Neural cell (in vitro differentiated cells): ENCODE measurements around the gene CACNA1B. TPM values are rescaled to one million over a fixed set of nuclear protein-coding genes. Genes with fewer than 3 reads are reported as not detected.

Source experiments
- H2AFZ ChIP-seq: fragments of 200-600, 300-800 bp; sonication (generic), shearing (Covaris generic); 2 replicates; pipeline ENCODE4 v1.6.0; 2014; ENCODE audit warnings: low read depth, mild to moderate bottlenecking, antibody characterized with exemption, low read length, moderate library complexity
- H3F3A ChIP-seq: fragments of 200-600 bp; shearing (Covaris generic); 2 replicates; pipeline ENCODE4 v1.6.1; 2016; ENCODE audit warnings: mild to moderate bottlenecking, moderate library complexity, mixed read lengths, antibody characterized with exemption, low read length; ENCODE audit not compliant: insufficient read depth, poor library complexity, severe bottlenecking
- H3K27ac ChIP-seq: fragments of 200-600, 300-800 bp; sonication (generic), shearing (Covaris generic); 2 replicates; pipeline ENCODE4 v1.5.1; 2014; ENCODE audit warnings: mild to moderate bottlenecking, low read length, moderate library complexity
- H3K27me3 ChIP-seq: fragments of 300-800, 200-600 bp; sonication (generic), shearing (Covaris generic); 2 replicates; pipeline ENCODE4 v1.6.0; 2014; ENCODE audit warnings: mild to moderate bottlenecking, low read depth, low read length, moderate library complexity; ENCODE audit not compliant: insufficient read depth
- H3K36me3 ChIP-seq: fragments of 300-800, 200-600 bp; sonication (generic), shearing (Covaris generic); 2 replicates; pipeline ENCODE4 v1.5.1; 2014; ENCODE audit warnings: mild to moderate bottlenecking, antibody characterized with exemption, low read length, moderate library complexity; ENCODE audit not compliant: insufficient read depth
- H3K4me2 ChIP-seq: fragments of 300-800, 200-600 bp; sonication (generic), shearing (Covaris generic); 2 replicates; pipeline ENCODE4 v1.6.0; 2014; ENCODE audit warnings: mild to moderate bottlenecking, low read length
- H3K4me3 ChIP-seq: fragments of 300-800, 200-600 bp; sonication (generic), shearing (Covaris generic); 2 replicates; pipeline ENCODE4 v1.5.1; 2014; ENCODE audit warnings: mild to moderate bottlenecking, low read length, moderate library complexity
- H3K79me2 ChIP-seq: fragments of 200-600 bp; shearing (Covaris generic); replicated peaks from 2 replicates; pipeline ENCODE4 v1.6.0; 2014; ENCODE audit warnings: mild to moderate bottlenecking, low read length, moderate library complexity; ENCODE audit not compliant: insufficient read depth
- H3K9ac ChIP-seq: fragments of 300-800, 200-600 bp; sonication (generic), shearing (Covaris generic); 2 replicates; pipeline ENCODE4 v1.6.1; 2016; ENCODE audit warnings: mild to moderate bottlenecking, low read length, mixed read lengths
- H3K9me2 ChIP-seq: fragments of 200-600 bp; shearing (Covaris generic); 2 replicates; pipeline ENCODE4 v1.6.1; 2016; ENCODE audit warnings: mild to moderate bottlenecking, low read length, mixed read lengths; ENCODE audit not compliant: insufficient read depth
- H3K9me3 ChIP-seq: fragments of 200-600, 300-800 bp; sonication (generic), shearing (Covaris generic); 2 replicates; pipeline ENCODE4 v1.6.1; 2016; ENCODE audit warnings: mild to moderate bottlenecking, mixed run types, low read length, moderate library complexity, mixed read lengths
- H4K20me1 ChIP-seq: fragments of 200-600 bp; shearing (Covaris generic); 2 replicates; pipeline ENCODE4 v1.6.1; 2016; ENCODE audit warnings: mild to moderate bottlenecking, mixed run types; ENCODE audit not compliant: insufficient read depth
- EP300 ChIP-seq: fragments of 450-650 bp; conservative IDR thresholded peaks from 2 replicates; pipeline ENCODE4 v1.6.1; 2014; ENCODE audit warnings: antibody characterized with exemption, mild to moderate bottlenecking, moderate library complexity; ENCODE audit not compliant: poor library complexity, severe bottlenecking
- EZH2 ChIP-seq: fragments of 200-600, 300-800 bp; shearing (Covaris generic), sonication (generic); IDR thresholded peaks from 2 replicates; pipeline ENCODE4 v1.6.1; 2014; ENCODE audit warnings: antibody characterized with exemption, low read length, borderline replicate concordance, mild to moderate bottlenecking; ENCODE audit not compliant: insufficient read depth, poor library complexity, severe bottlenecking
- MXI1 ChIP-seq: fragments of 450-650 bp; conservative IDR thresholded peaks from 2 replicates; pipeline ENCODE4 v1.6.1; 2014; ENCODE audit warnings: antibody characterized with exemption, mild to moderate bottlenecking; ENCODE audit not compliant: poor library complexity, severe bottlenecking
- POLR2AphosphoS5 ChIP-seq: IDR thresholded peaks from 2 replicates; pipeline ENCODE4 v1.6.1; 2012
- RAD21 ChIP-seq: fragments of 450-650 bp; conservative IDR thresholded peaks from 2 replicates; pipeline ENCODE4 v1.6.1; 2014; ENCODE audit warnings: antibody characterized with exemption, mild to moderate bottlenecking, moderate library complexity
- SMC3 ChIP-seq: fragments of 450-650 bp; conservative IDR thresholded peaks from 2 replicates; pipeline ENCODE4 v1.6.1; 2014; ENCODE audit warnings: antibody characterized with exemption, mild to moderate bottlenecking, moderate library complexity; ENCODE audit not compliant: poor library complexity
- TAF1 ChIP-seq: IDR thresholded peaks from 2 replicates; pipeline ENCODE4 v1.6.1; 2012; ENCODE audit warnings: low read depth
- polyA plus RNA-seq: library from polyadenylated mRNA; depleted of rRNA; stranded (reverse); fragments of >200 nt; gene quantifications from 2 replicates; pipeline ENCODE4 v1.2.3, GENCODE V29; 2014
- TF ChIP-seq, protein P1 (sequence below): fragments of 450-650 bp; IDR thresholded peaks from 2 replicates; pipeline ENCODE4 v1.5.1; 2014; ENCODE audit warnings: antibody characterized with exemption, mild to moderate bottlenecking, moderate library complexity; ENCODE audit not compliant: poor library complexity, severe bottlenecking
- TF ChIP-seq, protein P2 (sequence below): IDR thresholded peaks from 2 replicates; pipeline ENCODE4 v1.6.1; 2012; ENCODE audit warnings: borderline replicate concordance

The CACNA1B gene
- polyA plus RNA-seq, 1 donor from 2014 or later = 5.8 TPM

DNA sequence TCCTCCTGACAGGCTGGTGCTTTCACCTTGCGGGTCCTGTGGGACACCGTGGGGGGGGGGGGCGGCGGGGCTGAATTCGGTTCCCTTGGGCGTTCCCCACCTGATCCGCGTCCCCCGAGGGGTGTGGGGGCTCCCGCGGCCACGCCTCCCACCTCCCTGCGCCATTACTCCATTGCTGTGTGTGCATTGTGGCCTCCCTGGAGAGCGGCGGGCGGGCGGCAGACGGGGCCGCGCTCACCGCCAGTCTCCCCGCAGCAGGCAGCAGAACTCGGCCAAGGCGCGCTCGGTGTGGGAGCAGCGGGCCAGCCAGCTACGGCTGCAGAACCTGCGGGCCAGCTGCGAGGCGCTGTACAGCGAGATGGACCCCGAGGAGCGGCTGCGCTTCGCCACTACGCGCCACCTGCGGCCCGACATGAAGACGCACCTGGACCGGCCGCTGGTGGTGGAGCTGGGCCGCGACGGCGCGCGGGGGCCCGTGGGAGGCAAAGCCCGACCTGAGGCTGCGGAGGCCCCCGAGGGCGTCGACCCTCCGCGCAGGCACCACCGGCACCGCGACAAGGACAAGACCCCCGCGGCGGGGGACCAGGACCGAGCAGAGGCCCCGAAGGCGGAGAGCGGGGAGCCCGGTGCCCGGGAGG is 145.3 kb downstream of the CACNA1B start:
- no peaks in the 10 kb centered on the region for H3K9me3 ChIP-seq
- TF ChIP-seq MXI1 = no peak
- TF ChIP-seq SMC3 = no peak
- no peak for TF ChIP-seq POLR2AphosphoS5
- TF ChIP-seq EP300 = no peak
- no peak for TF ChIP-seq EZH2
- no peak for TF ChIP-seq RAD21
- TF ChIP-seq, protein P1, sequence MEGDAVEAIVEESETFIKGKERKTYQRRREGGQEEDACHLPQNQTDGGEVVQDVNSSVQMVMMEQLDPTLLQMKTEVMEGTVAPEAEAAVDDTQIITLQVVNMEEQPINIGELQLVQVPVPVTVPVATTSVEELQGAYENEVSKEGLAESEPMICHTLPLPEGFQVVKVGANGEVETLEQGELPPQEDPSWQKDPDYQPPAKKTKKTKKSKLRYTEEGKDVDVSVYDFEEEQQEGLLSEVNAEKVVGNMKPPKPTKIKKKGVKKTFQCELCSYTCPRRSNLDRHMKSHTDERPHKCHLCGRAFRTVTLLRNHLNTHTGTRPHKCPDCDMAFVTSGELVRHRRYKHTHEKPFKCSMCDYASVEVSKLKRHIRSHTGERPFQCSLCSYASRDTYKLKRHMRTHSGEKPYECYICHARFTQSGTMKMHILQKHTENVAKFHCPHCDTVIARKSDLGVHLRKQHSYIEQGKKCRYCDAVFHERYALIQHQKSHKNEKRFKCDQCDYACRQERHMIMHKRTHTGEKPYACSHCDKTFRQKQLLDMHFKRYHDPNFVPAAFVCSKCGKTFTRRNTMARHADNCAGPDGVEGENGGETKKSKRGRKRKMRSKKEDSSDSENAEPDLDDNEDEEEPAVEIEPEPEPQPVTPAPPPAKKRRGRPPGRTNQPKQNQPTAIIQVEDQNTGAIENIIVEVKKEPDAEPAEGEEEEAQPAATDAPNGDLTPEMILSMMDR = no peak
- no peak for TF ChIP-seq TAF1
- TF ChIP-seq, protein P2, sequence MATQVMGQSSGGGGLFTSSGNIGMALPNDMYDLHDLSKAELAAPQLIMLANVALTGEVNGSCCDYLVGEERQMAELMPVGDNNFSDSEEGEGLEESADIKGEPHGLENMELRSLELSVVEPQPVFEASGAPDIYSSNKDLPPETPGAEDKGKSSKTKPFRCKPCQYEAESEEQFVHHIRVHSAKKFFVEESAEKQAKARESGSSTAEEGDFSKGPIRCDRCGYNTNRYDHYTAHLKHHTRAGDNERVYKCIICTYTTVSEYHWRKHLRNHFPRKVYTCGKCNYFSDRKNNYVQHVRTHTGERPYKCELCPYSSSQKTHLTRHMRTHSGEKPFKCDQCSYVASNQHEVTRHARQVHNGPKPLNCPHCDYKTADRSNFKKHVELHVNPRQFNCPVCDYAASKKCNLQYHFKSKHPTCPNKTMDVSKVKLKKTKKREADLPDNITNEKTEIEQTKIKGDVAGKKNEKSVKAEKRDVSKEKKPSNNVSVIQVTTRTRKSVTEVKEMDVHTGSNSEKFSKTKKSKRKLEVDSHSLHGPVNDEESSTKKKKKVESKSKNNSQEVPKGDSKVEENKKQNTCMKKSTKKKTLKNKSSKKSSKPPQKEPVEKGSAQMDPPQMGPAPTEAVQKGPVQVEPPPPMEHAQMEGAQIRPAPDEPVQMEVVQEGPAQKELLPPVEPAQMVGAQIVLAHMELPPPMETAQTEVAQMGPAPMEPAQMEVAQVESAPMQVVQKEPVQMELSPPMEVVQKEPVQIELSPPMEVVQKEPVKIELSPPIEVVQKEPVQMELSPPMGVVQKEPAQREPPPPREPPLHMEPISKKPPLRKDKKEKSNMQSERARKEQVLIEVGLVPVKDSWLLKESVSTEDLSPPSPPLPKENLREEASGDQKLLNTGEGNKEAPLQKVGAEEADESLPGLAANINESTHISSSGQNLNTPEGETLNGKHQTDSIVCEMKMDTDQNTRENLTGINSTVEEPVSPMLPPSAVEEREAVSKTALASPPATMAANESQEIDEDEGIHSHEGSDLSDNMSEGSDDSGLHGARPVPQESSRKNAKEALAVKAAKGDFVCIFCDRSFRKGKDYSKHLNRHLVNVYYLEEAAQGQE = no peak
- H4K20me1 ChIP-seq = no peaks in the 10 kb centered on the region
- H2AFZ ChIP-seq = no peak overlapping the region
- no peak overlapping the region for H3K27ac ChIP-seq
- H3K4me2 ChIP-seq = no peak overlapping the region
- no peaks in the 10 kb centered on the region for H3K79me2 ChIP-seq
- H3K4me3 ChIP-seq = no peak overlapping the region
- H3K36me3 ChIP-seq = no peaks in the 10 kb centered on the region
- H3K9ac ChIP-seq = no peak overlapping the region
- H3K9me2 ChIP-seq = no peaks in the 10 kb centered on the region
- peaks cover 22% of the 10 kb centered on the region for H3K27me3 ChIP-seq
- no peaks in the 10 kb centered on the region for H3F3A ChIP-seq

DNA sequence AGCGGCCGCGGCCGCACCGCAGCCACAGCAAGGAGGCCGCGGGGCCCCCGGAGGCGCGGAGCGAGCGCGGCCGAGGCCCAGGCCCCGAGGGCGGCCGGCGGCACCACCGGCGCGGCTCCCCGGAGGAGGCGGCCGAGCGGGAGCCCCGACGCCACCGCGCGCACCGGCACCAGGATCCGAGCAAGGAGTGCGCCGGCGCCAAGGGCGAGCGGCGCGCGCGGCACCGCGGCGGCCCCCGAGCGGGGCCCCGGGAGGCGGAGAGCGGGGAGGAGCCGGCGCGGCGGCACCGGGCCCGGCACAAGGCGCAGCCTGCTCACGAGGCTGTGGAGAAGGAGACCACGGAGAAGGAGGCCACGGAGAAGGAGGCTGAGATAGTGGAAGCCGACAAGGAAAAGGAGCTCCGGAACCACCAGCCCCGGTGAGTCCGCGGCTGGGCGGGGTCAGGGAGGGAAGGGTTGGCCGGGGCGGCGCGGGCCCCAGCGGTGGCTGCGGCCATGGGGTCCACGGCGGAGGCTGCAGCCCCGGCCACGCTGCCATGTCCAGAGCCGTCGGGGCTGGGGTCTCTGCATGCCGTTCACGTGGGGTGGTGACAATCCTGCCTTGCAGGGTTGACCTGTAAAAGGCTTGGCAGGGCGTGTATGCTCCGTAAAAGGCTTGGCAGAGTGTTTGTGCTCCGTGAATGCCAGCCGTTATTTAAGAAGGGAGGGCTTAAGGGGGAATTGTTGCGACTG is 146.0 kb downstream of the CACNA1B start:
- H3K27me3 ChIP-seq = peaks cover 22% of the 10 kb centered on the region

More for the DNA sequence above, 146.0 kb downstream of the CACNA1B start:
- H2AFZ ChIP-seq = no peak overlapping the region
- no peak overlapping the region for H3K4me3 ChIP-seq
- H3K36me3 ChIP-seq = no peaks in the 10 kb centered on the region
- no peak overlapping the region for H3K27ac ChIP-seq
- H3K79me2 ChIP-seq = no peaks in the 10 kb centered on the region
- no peak overlapping the region for H3K9ac ChIP-seq
- no peak overlapping the region for H3K4me2 ChIP-seq
- H3K9me2 ChIP-seq = no peaks in the 10 kb centered on the region
- TF ChIP-seq MXI1 = no peak
- no peak for TF ChIP-seq RAD21
- no peak for TF ChIP-seq EP300
- no peak for TF ChIP-seq EZH2
- TF ChIP-seq POLR2AphosphoS5 = no peak
- no peaks in the 10 kb centered on the region for H3K9me3 ChIP-seq
- H3F3A ChIP-seq = no peaks in the 10 kb centered on the region
- H4K20me1 ChIP-seq = no peaks in the 10 kb centered on the region
